ENCODE data around the gene GPR156. TPM values are rescaled to one million over a fixed set of nuclear protein-coding genes. Genes with fewer than 3 reads are reported as not detected.
"Not testable (repeated sequence)": the region's sequence is repeated elsewhere in the genome, so short reads cannot be mapped to it uniquely, and the experiment has no call there.

The GPR156 gene
- total RNA-seq, 1 experiment from 2014 or later: 1.1 TPM

DNA sequence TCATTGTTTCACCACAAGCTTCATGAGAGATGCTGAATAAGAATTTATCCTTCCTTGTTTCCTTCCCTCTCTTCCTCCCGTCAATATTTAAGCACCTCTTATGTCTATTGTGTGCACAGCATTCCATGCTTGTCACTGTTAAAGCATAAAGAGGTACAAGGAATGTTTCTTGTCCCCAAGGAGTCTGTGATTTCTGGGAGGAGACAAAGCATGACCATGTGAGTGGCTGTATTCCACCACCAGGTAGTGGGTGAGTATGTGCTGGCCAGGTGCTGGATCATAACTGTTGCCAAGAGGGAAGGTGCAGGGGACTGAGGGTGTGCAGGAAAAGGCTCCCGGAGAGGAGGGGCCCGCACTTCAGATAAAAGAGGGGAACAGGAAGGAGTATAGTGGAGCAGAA lies 127.9 kb downstream of the GPR156 start:
- peaks cover 25% of the 10 kb centered on the region for H3K9me3 ChIP-seq
- H3K4me3 ChIP-seq: no peak overlapping the region
- DNase-seq: no peak
- H3K36me3 ChIP-seq: no peaks in the 10 kb centered on the region; the same call in 1 of the 2 replicates
- H3K27me3 ChIP-seq: no peaks in the 10 kb centered on the region

DNA sequence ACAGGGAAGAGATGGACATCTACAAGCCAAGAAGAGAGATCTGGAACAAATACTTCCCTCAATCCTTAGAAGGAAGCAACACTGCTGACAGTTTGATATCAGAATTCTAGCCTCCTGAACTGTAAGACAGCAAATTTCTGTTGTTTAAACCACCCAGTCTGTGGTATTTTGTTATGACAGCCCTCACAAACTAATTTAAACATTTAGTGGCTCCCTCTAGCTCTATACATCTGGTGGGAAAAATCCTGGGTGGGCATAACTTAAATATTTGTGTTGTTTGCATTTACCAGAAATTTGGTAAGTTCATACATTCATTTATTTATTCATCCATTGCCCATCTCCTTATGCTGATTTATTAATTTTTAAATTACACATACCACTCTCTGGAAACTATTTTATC lies 128.3 kb downstream of the GPR156 start:
- H3K4me3 ChIP-seq: no peak overlapping the region
- DNase-seq: no peak
- no peaks in the 10 kb centered on the region; the same call in 1 of the 2 replicates for H3K36me3 ChIP-seq
- H3K27me3 ChIP-seq: no peaks in the 10 kb centered on the region
- peaks cover 25% of the 10 kb centered on the region for H3K9me3 ChIP-seq

DNA sequence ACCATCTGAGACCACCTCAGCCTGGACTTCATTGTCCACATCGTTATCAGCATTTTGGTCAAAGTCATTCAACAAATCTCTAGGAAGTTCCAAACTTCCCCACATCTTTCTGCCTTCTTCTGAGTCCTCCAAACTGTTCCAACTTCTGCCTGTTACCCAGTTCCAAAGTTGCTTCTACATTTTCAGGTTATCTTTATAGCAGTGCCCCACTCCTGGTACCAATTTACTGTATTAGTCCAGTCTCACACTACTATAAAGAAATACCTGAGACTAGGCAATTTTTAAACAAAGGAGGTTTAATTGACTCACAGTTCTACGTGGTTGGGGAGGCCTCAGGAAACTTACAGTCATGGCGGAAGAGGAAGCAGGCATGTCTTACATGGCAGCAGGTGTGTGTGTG lies 129.3 kb downstream of the GPR156 start:
- H3K9me3 ChIP-seq: peaks cover 25% of the 10 kb centered on the region
- DNase-seq, H3K27me3 ChIP-seq, H3K4me3 ChIP-seq, H3K36me3 ChIP-seq: not testable (repeated sequence)

DNA sequence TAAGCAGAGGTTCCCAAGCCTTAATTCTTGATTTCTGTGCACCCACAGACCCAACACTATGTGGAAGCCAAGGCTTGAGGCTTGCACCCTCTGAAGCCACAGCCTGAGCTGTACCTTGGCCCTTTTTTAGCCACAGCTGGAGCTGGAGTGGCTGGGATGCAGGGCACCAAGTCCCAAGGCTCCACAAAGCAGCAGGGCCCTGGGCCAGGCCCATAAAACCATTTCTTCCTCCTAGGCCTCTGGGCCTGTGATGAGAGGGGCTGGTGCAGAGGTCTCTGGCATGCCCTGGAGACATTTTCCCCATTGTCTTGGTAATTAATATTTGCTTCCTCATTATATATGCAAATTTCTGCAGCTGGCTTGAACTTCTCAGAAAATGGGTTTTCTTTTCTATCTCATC lies 129.9 kb downstream of the GPR156 start:
- no peaks in the 10 kb centered on the region for H3K27me3 ChIP-seq
- H3K9me3 ChIP-seq: peaks cover 25% of the 10 kb centered on the region
- H3K36me3 ChIP-seq: no peaks in the 10 kb centered on the region; the same call in 1 of the 2 replicates
- no peak overlapping the region for H3K4me3 ChIP-seq
- DNase-seq: no peak

DNA sequence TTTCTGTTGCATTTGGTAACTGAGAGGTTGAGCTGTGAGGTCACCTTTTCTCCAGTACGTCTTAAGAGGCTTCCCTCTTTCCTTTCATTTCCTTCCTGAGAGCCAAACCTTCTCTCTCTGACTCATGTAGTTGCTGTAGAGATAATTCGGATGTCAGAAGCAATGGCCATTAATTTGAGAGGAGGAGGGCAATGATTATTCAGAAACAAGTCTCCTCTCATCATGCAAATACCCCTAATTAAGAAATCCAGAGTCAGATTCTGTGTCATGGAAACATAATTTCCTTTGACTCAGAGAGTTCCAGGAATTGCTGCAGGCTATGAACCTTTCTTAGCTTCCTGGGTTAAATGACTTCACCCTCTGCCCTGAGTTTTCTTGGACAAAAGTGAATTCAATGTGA lies 131.7 kb downstream of the GPR156 start:
- Histone ChIP-seq H3K36me3 (no peaks in the 10 kb centered on the region), H3K9me3 (peaks cover 25% of the 10 kb centered on the region), H3K4me3 (no peak overlapping the region), H3K27me3 (no peaks in the 10 kb centered on the region)
- no peak for DNase-seq

DNA sequence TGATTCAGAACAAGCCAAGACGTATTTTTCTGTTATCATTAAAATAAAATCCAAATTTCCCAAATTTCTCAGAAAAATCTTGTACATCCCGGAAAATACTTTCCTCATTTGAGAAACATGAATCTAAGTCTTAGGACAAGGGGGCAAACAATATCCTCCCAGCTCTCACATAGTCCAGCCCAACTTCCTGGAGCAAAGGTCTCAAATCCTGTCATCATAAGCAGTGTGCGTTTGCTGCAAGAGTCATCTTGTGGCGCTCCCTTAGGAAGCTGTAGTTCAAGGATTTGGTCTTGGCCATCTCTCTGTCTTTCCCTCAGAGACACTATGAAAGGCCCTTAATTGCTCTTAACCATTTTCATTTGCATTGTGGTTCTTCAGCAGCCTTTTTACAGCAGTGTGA lies 133.2 kb downstream of the GPR156 start:
- no peak overlapping the region for H3K4me3 ChIP-seq
- no peaks in the 10 kb centered on the region for H3K27me3 ChIP-seq
- peaks cover 25% of the 10 kb centered on the region for H3K9me3 ChIP-seq
- no peak for DNase-seq
- no peaks in the 10 kb centered on the region for H3K36me3 ChIP-seq

DNA sequence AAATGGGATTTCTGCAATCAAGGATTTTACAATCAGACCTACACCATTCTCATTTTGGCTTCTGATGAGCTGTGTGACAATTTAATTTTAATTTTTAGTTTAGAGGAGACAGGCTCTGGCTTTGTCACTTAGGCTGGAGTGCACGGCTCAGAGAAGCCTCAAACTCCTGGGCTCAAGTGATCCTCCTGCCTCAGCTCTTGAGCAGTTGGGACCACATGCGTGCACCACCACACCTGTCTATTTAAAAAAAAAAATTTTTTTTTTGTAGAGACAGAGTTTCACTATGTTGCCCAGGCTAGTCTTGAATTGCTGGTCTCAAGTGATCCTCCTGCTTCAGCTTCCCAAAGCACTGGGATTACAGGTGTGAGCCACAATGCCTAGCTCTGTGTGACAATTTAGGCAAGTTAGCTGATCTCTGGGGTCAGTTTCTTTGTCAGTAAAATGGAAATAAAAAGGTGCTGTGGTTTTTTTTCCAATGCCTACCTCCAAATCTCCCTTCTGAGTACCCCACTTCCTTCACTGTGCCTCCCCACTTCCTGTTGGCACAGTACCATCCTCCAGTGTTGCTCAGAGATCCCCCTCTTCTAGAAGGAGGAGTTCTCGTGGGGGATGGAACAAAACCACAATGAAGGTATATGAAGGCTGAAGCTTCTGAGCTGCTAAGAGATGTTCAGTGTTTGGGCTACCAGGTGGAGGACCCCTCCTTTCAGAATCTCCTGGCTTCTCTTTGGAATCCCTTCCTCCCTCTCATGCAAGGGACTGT lies 136.7 kb downstream of the GPR156 start:
- Histone ChIP-seq H3K27me3 (no peaks in the 10 kb centered on the region), H3K36me3 (no peaks in the 10 kb centered on the region), H3K4me3 (no peak overlapping the region), H3K9me3 (no peaks in the 10 kb centered on the region)
- no peak for DNase-seq

DNA sequence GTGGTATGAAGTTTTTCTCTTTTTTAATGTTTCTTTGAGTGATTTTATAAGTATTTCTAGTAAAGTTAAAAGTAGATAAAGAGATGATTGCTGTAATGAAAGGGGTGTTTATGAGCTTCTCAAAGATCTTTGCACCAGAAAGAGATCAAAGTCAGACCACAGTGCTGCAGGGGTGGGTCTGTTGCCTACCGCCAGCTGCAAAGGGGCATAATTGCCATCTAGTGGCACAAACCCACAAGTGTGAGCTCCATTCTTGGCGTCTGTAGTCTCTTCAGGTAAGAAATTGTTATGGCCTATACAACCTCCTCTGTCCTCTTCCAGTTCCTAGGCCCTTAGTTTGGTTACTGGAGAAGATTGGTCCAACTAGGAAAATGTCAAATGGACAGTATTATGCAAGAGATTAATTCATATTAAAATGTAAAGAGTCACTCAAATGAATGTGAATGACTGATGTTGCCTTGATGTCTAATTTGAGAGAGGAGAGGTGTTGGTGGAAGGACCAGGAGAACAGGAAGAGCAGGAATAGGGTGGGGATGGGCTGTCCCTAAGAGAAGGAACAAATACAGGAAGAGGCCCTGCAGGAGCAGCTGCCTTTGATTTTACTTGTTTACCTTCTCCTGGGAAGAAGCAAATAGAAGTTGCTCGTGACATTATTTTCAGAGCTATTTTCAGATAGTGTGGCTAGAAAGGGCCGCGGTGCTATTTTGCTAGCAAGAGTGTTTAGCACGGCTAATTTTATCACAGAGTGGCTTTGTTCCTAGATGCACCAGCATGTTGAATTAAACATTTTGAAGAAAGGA lies 137.8 kb downstream of the GPR156 start:
- Histone ChIP-seq H3K9me3 (no peaks in the 10 kb centered on the region), H3K4me3 (no peak overlapping the region), H3K27me3 (no peaks in the 10 kb centered on the region), H3K36me3 (no peaks in the 10 kb centered on the region)
- no peak for DNase-seq

DNA sequence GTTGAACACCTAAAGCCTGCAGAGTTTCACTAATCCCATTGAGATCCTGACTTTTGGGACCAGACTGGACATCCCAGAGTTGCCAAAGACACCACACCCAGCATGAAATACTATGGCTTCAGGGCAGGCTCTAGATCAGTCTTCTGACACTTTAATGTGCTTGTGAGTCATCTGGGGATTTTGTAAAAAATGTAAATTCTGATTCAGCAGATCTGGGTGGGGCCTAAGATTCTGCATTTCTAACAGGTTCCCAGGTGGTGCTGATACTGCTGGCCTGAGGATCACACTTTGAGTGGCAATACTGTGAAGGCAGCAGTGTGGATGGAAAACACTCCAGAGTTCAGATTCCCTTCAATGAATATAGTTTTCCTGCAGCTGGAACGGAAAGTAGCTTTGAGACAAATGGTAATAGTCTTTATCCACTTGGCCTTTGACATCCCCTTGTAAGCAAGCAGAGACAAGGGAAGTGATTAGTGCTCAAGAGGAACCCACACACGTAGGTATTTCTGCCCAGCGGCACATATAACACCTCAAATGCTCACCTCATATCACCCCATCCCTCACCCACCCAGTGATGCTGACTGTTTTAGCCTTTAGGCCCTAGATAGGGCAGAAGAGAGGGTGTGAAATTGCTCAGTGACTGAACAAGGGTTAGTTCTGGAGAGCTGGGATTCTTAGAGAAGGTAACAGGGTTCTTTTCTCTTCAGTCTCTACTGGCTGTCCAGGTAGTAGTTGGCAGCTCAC lies 139.3 kb downstream of the GPR156 start:
- Histone ChIP-seq H3K27me3 (no peaks in the 10 kb centered on the region), H3K36me3 (no peaks in the 10 kb centered on the region)

DNA sequence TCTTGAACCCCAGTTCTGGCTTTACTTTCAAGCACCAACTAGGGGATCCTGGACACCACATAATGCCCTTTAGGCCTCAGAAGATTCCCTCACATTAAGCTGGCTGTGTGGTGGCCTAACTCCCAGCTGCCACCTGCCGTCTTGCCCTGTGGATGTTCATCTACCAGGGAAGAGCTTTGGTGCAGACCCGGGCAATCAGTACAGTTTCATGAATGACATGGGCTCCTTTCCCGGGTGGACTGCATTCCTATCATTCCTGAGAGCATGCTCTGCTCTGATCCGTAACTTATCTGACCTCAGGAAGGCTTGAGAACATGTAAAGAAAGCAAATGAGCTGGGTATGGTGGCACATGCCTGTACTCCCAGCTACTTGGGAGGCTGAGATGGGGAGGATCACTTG lies 140.8 kb downstream of the GPR156 start:
- DNase-seq: peak; percentile 71
- Histone ChIP-seq H3K27me3 (no peaks in the 10 kb centered on the region), H3K9me3 (no peaks in the 10 kb centered on the region), H3K4me3 (no peak overlapping the region), H3K36me3 (no peaks in the 10 kb centered on the region)

More for the DNA sequence above, 139.3 kb downstream of the GPR156 start:
- peak; percentile 70 for DNase-seq
- Histone ChIP-seq H3K4me3 (no peak overlapping the region), H3K9me3 (no peaks in the 10 kb centered on the region)

DNA sequence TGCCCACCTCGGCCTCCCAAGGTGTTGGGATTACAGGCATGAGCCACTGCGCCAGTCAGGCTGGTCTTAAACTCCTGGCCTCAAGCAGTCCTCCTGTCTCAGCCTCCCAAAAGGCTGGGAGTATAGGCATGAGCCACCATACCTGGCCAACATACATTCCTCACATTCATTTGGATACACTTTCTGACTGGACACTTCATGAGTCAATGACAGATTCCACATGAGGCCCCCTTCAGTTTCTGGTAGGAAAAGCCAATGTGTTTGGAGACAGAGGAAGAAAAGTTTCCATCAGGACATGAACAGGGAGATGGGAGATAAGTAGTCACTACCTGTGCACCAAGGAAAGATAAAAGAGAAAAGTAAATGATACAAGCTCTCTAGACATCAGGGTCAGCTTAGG lies 141.3 kb downstream of the GPR156 start:
- Histone ChIP-seq H3K9me3 (no peaks in the 10 kb centered on the region), H3K27me3 (no peaks in the 10 kb centered on the region), H3K36me3 (no peaks in the 10 kb centered on the region), H3K4me3 (no peak overlapping the region)
- no peak for DNase-seq

DNA sequence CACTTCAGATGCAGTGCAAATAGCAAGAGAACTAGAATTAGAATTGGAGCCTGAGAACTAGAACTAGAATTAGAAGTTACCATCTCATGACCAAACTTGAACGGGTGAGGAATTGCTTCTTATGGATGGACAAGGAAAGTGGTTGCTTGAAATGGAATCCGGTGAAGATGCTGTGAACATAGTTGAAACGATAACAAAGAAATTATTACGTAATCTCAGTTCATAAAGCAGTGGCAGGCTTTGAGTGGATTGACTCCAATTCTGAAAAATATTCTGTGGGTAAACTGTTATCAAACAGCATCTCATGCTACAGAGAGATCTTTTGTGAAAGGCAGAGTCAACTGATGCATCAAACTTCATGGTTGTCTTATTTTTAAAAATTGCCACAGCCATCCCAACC lies 142.8 kb downstream of the GPR156 start:
- Histone ChIP-seq H3K36me3 (no peaks in the 10 kb centered on the region), H3K9me3 (no peaks in the 10 kb centered on the region), H3K27me3 (no peaks in the 10 kb centered on the region), H3K4me3 (no peak overlapping the region)
- DNase-seq: no peak

DNA sequence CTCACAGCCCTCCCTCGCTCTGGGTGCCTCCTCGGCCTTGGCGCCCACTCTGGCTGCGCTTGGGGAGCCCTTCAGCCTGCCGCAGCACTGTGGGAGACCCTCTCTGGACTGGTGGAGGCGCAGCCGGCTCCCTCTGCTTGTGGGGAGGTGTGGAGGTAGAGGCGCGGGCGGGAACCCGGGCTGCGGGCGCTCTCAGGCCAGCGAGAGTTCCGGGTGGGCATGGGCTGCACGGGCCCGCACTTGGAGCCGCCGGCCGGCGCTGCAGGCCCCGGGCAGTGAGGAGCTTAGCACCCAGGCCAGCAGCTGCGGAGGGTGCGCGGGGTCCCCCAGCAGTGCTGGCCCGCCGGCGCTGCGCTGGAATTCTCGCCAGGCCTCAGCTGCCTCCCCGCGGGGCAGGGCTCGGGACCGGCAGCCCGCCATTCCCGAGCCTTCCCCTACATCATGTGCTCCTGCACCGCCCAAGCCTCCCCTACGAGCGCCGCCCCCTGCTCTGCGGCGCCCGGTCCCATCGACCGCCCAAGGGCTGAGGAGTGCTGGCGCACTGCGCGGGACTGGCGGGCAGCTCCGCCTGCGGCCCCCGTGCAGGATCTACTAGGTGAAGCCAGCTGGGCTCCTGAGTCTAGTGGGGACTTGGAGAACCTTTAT lies 144.8 kb downstream of the GPR156 start:
- no peaks in the 10 kb centered on the region for H3K9me3 ChIP-seq
- H3K36me3 ChIP-seq: no peaks in the 10 kb centered on the region
- H3K4me3 ChIP-seq: no peak overlapping the region
- no peak for DNase-seq
- H3K27me3 ChIP-seq: no peaks in the 10 kb centered on the region

DNA sequence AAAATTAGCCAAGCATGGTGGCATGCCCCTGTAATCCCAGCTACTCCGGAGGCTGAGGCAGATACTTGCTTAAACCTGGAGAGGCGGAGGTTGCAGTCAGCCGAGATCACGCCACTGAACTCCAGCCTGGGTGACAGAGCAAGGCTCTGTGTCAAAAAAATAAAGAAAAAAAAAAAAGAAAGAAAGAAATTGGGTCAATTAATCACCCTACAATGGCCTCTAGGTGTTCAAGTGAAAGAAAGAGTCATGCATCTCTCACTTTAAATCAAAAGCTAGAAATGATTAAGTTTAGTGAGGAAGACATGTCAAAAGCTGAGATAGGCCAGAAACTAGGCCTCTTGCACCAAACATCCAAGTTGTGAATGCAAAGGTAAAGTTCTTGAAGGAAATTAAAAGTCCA lies 145.9 kb downstream of the GPR156 start:
- H3K36me3 ChIP-seq: no peaks in the 10 kb centered on the region
- H3K4me3 ChIP-seq: no peak overlapping the region
- no peak for DNase-seq
- no peaks in the 10 kb centered on the region for H3K9me3 ChIP-seq
- no peaks in the 10 kb centered on the region for H3K27me3 ChIP-seq

DNA sequence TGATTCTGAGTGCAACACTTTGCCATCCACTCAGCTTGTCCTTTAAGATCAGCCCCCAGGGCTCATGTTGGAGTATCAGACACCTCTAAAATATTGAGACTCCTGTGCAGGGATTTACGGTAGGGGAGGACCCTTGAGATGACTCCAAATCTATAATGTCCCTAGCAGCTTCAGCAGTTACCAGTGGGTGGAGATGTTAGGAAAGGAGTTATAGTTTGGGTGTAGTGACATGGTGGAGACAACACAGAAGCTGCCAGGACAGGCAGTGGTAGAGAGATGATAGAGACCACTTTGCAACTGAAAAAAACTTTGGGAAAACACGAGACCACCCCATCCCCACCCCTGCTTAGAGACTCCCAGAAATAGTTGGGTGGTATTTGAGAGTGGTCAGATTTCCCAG lies 147.5 kb downstream of the GPR156 start:
- Histone ChIP-seq H3K27me3 (no peaks in the 10 kb centered on the region), H3K36me3 (no peaks in the 10 kb centered on the region), H3K4me3 (no peak overlapping the region), H3K9me3 (no peaks in the 10 kb centered on the region)
- DNase-seq: no peak

DNA sequence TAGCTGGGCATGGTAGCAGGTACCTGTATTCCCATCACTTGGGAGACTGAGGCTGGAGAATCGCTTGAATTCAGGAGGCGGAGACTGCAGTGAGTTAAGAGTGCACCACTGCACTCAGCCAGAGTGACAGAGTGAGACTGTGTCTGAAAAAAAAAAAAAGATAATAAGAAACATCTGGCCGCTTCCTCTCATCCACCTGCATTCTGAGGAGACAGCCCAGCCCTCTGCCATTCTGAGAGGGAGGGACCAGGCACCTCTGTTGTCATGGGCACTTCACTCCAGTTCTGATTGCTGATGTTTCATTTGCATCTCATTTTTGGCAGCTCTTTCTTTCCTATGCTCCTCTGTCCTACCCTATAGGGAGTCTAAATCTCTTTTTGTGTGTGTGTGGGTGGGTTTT lies 154.4 kb downstream of the GPR156 start:
- no peaks in the 10 kb centered on the region for H3K27me3 ChIP-seq
- no peaks in the 10 kb centered on the region for H3K9me3 ChIP-seq
- H3K4me3 ChIP-seq: no peak overlapping the region
- DNase-seq: no peak
- H3K36me3 ChIP-seq: no peaks in the 10 kb centered on the region

Data from MG63 (cell line).